Keratinocyte (primary cell): ENCODE data around the gene CCL25. TPM values are rescaled to one million over a fixed set of nuclear protein-coding genes. Genes with fewer than 3 reads are reported as not detected.

Source experiments
- DNase-seq: peaks from one replicate; pipeline ENCODE4 v3.0.0-alpha.2; 2011; ENCODE audit warnings: low read depth, missing footprints, low spot score
- FAIRE-seq: peaks from 2 replicates; lab custom pipeline; 2011; peaks lifted over from hg19 to GRCh38; lab: Jason Lieb, UNC
- H2AFZ ChIP-seq: 2 replicates; pipeline ENCODE4 v1.6.0; 2012; ENCODE audit warnings: low read length, control low read depth, inconsistent platforms; ENCODE audit not compliant: control insufficient read depth
- H3K27ac ChIP-seq: 2 replicates; pipeline ENCODE4 v1.5.1; 2011; ENCODE audit warnings: low read length; ENCODE audit not compliant: control insufficient read depth, insufficient read depth
- H3K27me3 ChIP-seq: 3 replicates; pipeline ENCODE4 v1.6.0; 2011; ENCODE audit warnings: low read length; ENCODE audit not compliant: control insufficient read depth, insufficient read depth; ENCODE audit errors: extremely low read depth
- H3K36me3 ChIP-seq, 2 experiments: 2 replicates in 1 of 2; 3 replicates in 1 of 2; pipeline ENCODE4 v1.5.1; 2011; ENCODE audit warnings: low read length in 2 of 2, mild to moderate bottlenecking in 1 of 2; ENCODE audit not compliant: control insufficient read depth in 2 of 2, insufficient read depth in 2 of 2; ENCODE audit errors: extremely low read depth in 1 of 2
- H3K4me1 ChIP-seq: 3 replicates; pipeline ENCODE4 v1.5.1; 2011; ENCODE audit warnings: low read length; ENCODE audit not compliant: control insufficient read depth, insufficient read depth; ENCODE audit errors: extremely low read depth
- H3K4me2 ChIP-seq: 3 replicates; pipeline ENCODE4 v1.6.0; 2011; ENCODE audit warnings: low read depth, low read length; ENCODE audit not compliant: control insufficient read depth, insufficient read depth; ENCODE audit errors: extremely low read depth
- H3K4me3 ChIP-seq, 3 experiments: fragments of 200-600 bp in 1 of 3; sonication (generic) in 1 of 3; 2 replicates in 2 of 3; 3 replicates in 1 of 3; pipeline ENCODE4 v1.5.1; 2011 to 2016; ENCODE audit warnings: low read length in 3 of 3, mild to moderate bottlenecking in 3 of 3, control low read depth in 2 of 3, inconsistent platforms in 1 of 3, low read depth in 1 of 3, mixed read lengths in 1 of 3, mixed run types in 1 of 3, moderate library complexity in 1 of 3; ENCODE audit not compliant: control insufficient read depth in 2 of 3, insufficient read depth in 2 of 3; ENCODE audit errors: extremely low read depth in 1 of 3
- H3K79me2 ChIP-seq: 2 replicates; pipeline ENCODE4 v1.6.0; 2012; ENCODE audit warnings: low read length; ENCODE audit not compliant: control insufficient read depth, insufficient read depth
- H3K9ac ChIP-seq: 3 replicates; pipeline ENCODE4 v1.6.0; 2011; ENCODE audit warnings: low read length; ENCODE audit not compliant: control insufficient read depth, insufficient read depth; ENCODE audit errors: extremely low read depth
- H3K9me1 ChIP-seq: 3 replicates; pipeline ENCODE4 v1.6.0; 2011; ENCODE audit warnings: low read length; ENCODE audit not compliant: control insufficient read depth, insufficient read depth; ENCODE audit errors: extremely low read depth
- H3K9me3 ChIP-seq: 2 replicates; pipeline ENCODE4 v1.5.1; 2012; ENCODE audit warnings: low read depth, low read length; ENCODE audit not compliant: control insufficient read depth
- H4K20me1 ChIP-seq: 3 replicates; pipeline ENCODE4 v1.6.0; 2011; ENCODE audit warnings: low read length; ENCODE audit not compliant: control insufficient read depth, insufficient read depth; ENCODE audit errors: extremely low read depth
- CTCF ChIP-seq, 3 experiments: IDR thresholded peaks in 1 of 3; conservative IDR thresholded peaks in 1 of 3; optimal IDR thresholded peaks in 1 of 3; 2 replicates in 2 of 3; 3 replicates in 1 of 3; pipeline versions ENCODE3 to v1.5.1; 2011; ENCODE audit warnings: low read length in 3 of 3, mild to moderate bottlenecking in 3 of 3, moderate library complexity in 2 of 3, control low read depth in 1 of 3, inconsistent platforms in 1 of 3; ENCODE audit not compliant: insufficient read depth in 2 of 3; ENCODE audit errors: extremely low read depth in 1 of 3
- EZH2 ChIP-seq: IDR thresholded peaks from one replicate; pipeline ENCODE4 v1.6.1; 2012; ENCODE audit warnings: inconsistent platforms, mild to moderate bottlenecking, low read length, moderate library complexity
- dilution Hi-C: fragments of 300-500 bp; cut with MboI; formaldehyde crosslinking; loops from one replicate; pipeline ENCODE4 v1.7.0; 2020; ENCODE audit warnings: low sequenced_read_pairs; ENCODE audit not compliant: extremely low pct_ligation_motif_present
- polyA plus RNA-seq, 5 experiments: library from polyadenylated mRNA; depleted of rRNA in 3 of 5; stranded (reverse) in 3 of 5; stranded (forward) in 1 of 5; unstranded in 1 of 5; fragments of >200 nt; gene quantifications; 1 replicate in 1 of 5; 2 replicates in 3 of 5; 3 replicates in 1 of 5; pipeline versions ENCODE4 v1.2.1 to v1.2.3, GENCODE V29; 2011 to 2012; ENCODE audit warnings: missing spikeins in 2 of 5, low read depth in 1 of 5, low replicate concordance in 1 of 5

The CCL25 gene
- polyA plus RNA-seq, 1 donor (not counting 4 experiments of a cell fraction or from before 2014, with no cell fraction given) = not detected

- no peaks in the 10 kb centered on the region for H3K36me3 ChIP-seq
- no peaks in the 10 kb centered on the region for H4K20me1 ChIP-seq
- no peak overlapping the region for H3K9ac ChIP-seq
- no peak for DNase-seq
- no peak overlapping the region for H3K27ac ChIP-seq
- no peak overlapping the region for H3K4me2 ChIP-seq
- no peaks in the 10 kb centered on the region for H3K4me1 ChIP-seq
- no peak overlapping the region for H2AFZ ChIP-seq
- H3K9me1 ChIP-seq = no peaks in the 10 kb centered on the region
- TF ChIP-seq EZH2 (no peak), CTCF (optimal IDR thresholded peaks at IDR 0.05 in 1 of 3, IDR thresholded peaks at IDR 0.05 in 1 of 3, conservative IDR thresholded peaks at IDR 0.05 in 1 of 3; ENCODE audit: extremely low read depth in 1 of 3, insufficient read depth in 2 of 3, low read length in 3 of 3) (no peak)
- FAIRE-seq = no peak
- no peaks in the 10 kb centered on the region for H3K27me3 ChIP-seq
- no peak overlapping the region for H3K4me3 ChIP-seq
- no peaks in the 10 kb centered on the region for H3K79me2 ChIP-seq
- H3K9me3 ChIP-seq = peaks cover 7% of the 10 kb centered on the region
- dilution Hi-C loops = no loop called here
Measured at GRCh38 chr19:8095354-8095886, 42.9 kb downstream of the CCL25 start.

GRCh38 chr19:8096071-8096470, 43.5 kb downstream of the CCL25 start:
- Histone ChIP-seq H3K27ac (no peak overlapping the region), H2AFZ (no peak overlapping the region), H3K9me3 (peaks cover 7% of the 10 kb centered on the region), H3K27me3 (no peaks in the 10 kb centered on the region), H3K4me1 (no peaks in the 10 kb centered on the region), H4K20me1 (no peaks in the 10 kb centered on the region), H3K4me2 (no peak overlapping the region), H3K79me2 (no peaks in the 10 kb centered on the region), H3K9me1 (no peaks in the 10 kb centered on the region), H3K9ac (no peak overlapping the region), H3K4me3 (no peak overlapping the region), H3K36me3 (no peaks in the 10 kb centered on the region)
- dilution Hi-C loops = no loop called here
- no peak for DNase-seq
- no peak for FAIRE-seq
- no peak for TF ChIP-seq CTCF (optimal IDR thresholded peaks at IDR 0.05 in 1 of 3, IDR thresholded peaks at IDR 0.05 in 1 of 3, conservative IDR thresholded peaks at IDR 0.05 in 1 of 3; ENCODE audit: extremely low read depth in 1 of 3, insufficient read depth in 2 of 3, low read length in 3 of 3)
- TF ChIP-seq EZH2 = no peak
